ENCODE data around the gene LETM1. TPM values are rescaled to one million over a fixed set of nuclear protein-coding genes. Genes with fewer than 3 reads are reported as not detected.

The LETM1 gene
- total RNA-seq, 2 donors from 2014 or later = 45.7 to 52.4 TPM

DNA sequence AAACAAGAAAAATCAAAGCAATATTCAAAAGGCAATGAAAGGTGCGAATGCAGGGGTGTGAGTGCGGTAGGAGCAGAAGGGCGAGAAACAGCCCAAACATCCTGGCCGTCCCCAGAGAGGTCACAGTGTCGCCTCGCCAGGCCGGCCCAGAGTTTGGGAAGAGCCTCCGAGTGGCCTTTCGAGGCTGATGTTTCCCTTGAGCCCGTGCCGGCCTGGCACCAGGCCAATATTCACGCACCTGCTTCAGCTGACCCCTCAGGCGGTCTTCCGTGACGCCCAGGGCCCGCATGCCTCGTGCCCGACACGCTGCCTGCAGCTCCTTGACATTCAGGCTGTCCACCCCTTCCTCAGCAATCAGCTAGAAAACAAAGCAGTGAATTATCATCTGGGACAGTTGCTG lies 30.6 kb downstream of the LETM1 start:
- Histone ChIP-seq H3K27ac (ENCODE audit: low read depth, low read length) (no peak overlapping the region), H3K9me3 (ENCODE audit: control insufficient read depth, low read length) (peaks cover 7% of the 10 kb centered on the region), H3K9ac (ENCODE audit: extremely low read depth, low read length, poor library complexity, severe bottlenecking) (no peak overlapping the region), H3K4me1 (ENCODE audit: control insufficient read depth, insufficient read depth, low read length) (peaks cover 5% of the 10 kb centered on the region), H3K4me3 (ENCODE audit: low read length) (no peak overlapping the region), H3K27me3 (ENCODE audit: control insufficient read depth, insufficient read depth, low read length, poor library complexity, severe bottlenecking) (no peaks in the 10 kb centered on the region), H3K36me3 (ENCODE audit: control insufficient read depth, insufficient read depth, low read length) (peaks cover 32% of the 10 kb centered on the region)
- Mint-ChIP-seq H3K4me3 (no peak overlapping the region), H3K27me3 (ENCODE audit: insufficient read depth) (no peaks in the 10 kb centered on the region), H3K27ac (no peak overlapping the region), H3K36me3 (ENCODE audit: low read depth) (peaks cover 64% of the 10 kb centered on the region), H3K4me1 (peaks cover 11% of the 10 kb centered on the region), H3K9me3 (peaks cover 10% of the 10 kb centered on the region)
- 95 to 96% methylated on average over 10 to 19 of the region's 19 CpGs for WGBS, 2 experiments (ENCODE audit: insufficient coverage in 1 of 2, insufficient read length in 1 of 2)
- TF ChIP-seq, protein P1, sequence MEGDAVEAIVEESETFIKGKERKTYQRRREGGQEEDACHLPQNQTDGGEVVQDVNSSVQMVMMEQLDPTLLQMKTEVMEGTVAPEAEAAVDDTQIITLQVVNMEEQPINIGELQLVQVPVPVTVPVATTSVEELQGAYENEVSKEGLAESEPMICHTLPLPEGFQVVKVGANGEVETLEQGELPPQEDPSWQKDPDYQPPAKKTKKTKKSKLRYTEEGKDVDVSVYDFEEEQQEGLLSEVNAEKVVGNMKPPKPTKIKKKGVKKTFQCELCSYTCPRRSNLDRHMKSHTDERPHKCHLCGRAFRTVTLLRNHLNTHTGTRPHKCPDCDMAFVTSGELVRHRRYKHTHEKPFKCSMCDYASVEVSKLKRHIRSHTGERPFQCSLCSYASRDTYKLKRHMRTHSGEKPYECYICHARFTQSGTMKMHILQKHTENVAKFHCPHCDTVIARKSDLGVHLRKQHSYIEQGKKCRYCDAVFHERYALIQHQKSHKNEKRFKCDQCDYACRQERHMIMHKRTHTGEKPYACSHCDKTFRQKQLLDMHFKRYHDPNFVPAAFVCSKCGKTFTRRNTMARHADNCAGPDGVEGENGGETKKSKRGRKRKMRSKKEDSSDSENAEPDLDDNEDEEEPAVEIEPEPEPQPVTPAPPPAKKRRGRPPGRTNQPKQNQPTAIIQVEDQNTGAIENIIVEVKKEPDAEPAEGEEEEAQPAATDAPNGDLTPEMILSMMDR (conservative IDR thresholded peaks at IDR 0.05) = no peak
- DNase-seq = no peak

DNA sequence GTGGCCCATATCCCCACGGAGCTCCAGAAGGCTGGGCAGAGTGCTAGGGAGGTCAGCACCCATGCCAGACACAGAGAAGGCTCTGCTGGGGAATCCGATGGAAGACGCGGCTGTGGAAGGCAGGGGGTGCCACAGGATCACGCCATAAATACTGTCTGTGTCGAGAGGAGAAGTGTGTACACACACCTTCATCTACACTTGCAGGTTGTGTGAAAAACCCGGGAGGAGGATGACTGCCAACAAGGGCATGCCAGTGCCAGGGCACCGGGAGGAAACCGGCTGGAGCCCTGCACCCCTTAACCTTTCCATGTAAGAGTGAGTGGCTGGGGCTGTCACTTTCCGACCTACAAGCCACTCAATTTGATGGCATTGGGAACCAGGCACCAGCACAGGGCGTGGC lies 31.2 kb downstream of the LETM1 start:
- Mint-ChIP-seq H3K9me3 (peaks cover 6% of the 10 kb centered on the region), H3K36me3 (ENCODE audit: low read depth) (peaks cover 64% of the 10 kb centered on the region), H3K27ac (no peak overlapping the region), H3K4me3 (no peak overlapping the region), H3K4me1 (peaks cover 11% of the 10 kb centered on the region), H3K27me3 (ENCODE audit: insufficient read depth) (no peaks in the 10 kb centered on the region)
- Histone ChIP-seq H3K36me3 (ENCODE audit: control insufficient read depth, insufficient read depth, low read length) (peaks cover 32% of the 10 kb centered on the region), H3K9me3 (ENCODE audit: control insufficient read depth, low read length) (peaks cover 4% of the 10 kb centered on the region), H3K9ac (ENCODE audit: extremely low read depth, low read length, poor library complexity, severe bottlenecking) (no peak overlapping the region), H3K4me3 (ENCODE audit: low read length) (no peak overlapping the region), H3K27ac (ENCODE audit: low read depth, low read length) (no peak overlapping the region), H3K4me1 (ENCODE audit: control insufficient read depth, insufficient read depth, low read length) (peaks cover 5% of the 10 kb centered on the region), H3K27me3 (ENCODE audit: control insufficient read depth, insufficient read depth, low read length, poor library complexity, severe bottlenecking) (no peaks in the 10 kb centered on the region)
- TF ChIP-seq, protein P1 (conservative IDR thresholded peaks at IDR 0.05) = no peak
- 92 to 95% methylated on average over 3 to 11 of the region's 11 CpGs for WGBS, 2 experiments (ENCODE audit: insufficient coverage in 1 of 2, insufficient read length in 1 of 2)
- no peak for DNase-seq

DNA sequence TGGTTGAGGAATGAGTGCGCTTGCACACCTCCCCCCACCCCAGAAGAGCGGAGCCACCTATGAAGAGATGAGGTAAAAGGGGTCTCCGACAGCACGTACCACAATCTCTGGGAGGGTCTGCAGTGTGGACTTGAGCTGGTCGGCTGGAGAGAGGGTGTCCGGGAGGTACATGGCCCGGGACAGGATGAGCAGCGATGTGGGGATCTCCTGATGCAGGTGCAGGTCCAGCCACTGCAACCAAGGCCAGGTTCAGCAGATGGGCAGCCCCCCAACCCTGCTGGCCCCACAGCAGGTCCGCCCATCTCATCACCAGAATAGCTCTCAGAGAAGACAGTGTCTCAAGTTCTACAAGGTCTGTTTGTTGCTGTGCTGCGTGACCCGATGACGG lies 32.4 kb downstream of the LETM1 start:
- Histone ChIP-seq H3K4me3 (ENCODE audit: low read length) (no peak overlapping the region), H3K9me3 (ENCODE audit: control insufficient read depth, low read length) (no peaks in the 10 kb centered on the region), H3K36me3 (ENCODE audit: control insufficient read depth, insufficient read depth, low read length) (peaks cover 34% of the 10 kb centered on the region), H3K9ac (ENCODE audit: extremely low read depth, low read length, poor library complexity, severe bottlenecking) (no peak overlapping the region), H3K4me1 (ENCODE audit: control insufficient read depth, insufficient read depth, low read length) (peaks cover 5% of the 10 kb centered on the region), H3K27me3 (ENCODE audit: control insufficient read depth, insufficient read depth, low read length, poor library complexity, severe bottlenecking) (no peaks in the 10 kb centered on the region), H3K27ac (ENCODE audit: low read depth, low read length) (no peak overlapping the region)
- H3K27me3 Mint-ChIP-seq (ENCODE audit: insufficient read depth) = no peaks in the 10 kb centered on the region
- 97 to 98% methylated on average over 8 to 10 of the region's 12 CpGs for WGBS, 2 experiments (ENCODE audit: insufficient coverage in 1 of 2, insufficient read length in 1 of 2)
- H3K4me1 Mint-ChIP-seq = peaks cover 9% of the 10 kb centered on the region
- no peaks in the 10 kb centered on the region for H3K9me3 Mint-ChIP-seq
- no peak overlapping the region for H3K4me3 Mint-ChIP-seq
- TF ChIP-seq, protein P1 (conservative IDR thresholded peaks at IDR 0.05) = no peak
- no peak overlapping the region for H3K27ac Mint-ChIP-seq
- peaks cover 68% of the 10 kb centered on the region for H3K36me3 Mint-ChIP-seq (ENCODE audit: low read depth)
- no peak for DNase-seq
